SK-N-MC (cell line): ENCODE results near the gene VSTM2B.

Source experiments
- EZH2 ChIP-seq: fragments of 200-600 bp; sonication (generic); IDR thresholded peaks from one replicate; pipeline ENCODE4 v1.6.1; 2017; ENCODE audit warnings: antibody characterized with exemption
- FOXP2 ChIP-seq: optimal IDR thresholded peaks from 2 replicates; pipeline ENCODE3; 2011; ENCODE audit warnings: mild to moderate bottlenecking, moderate library complexity; ENCODE audit not compliant: insufficient read depth; ENCODE audit errors: extremely low read length, control extremely low read depth
- POLR2AphosphoS5 ChIP-seq: IDR thresholded peaks from 2 replicates; pipeline ENCODE4 v1.6.1; 2012; ENCODE audit warnings: mild to moderate bottlenecking, low read depth, low read length, borderline replicate concordance

DNA sequence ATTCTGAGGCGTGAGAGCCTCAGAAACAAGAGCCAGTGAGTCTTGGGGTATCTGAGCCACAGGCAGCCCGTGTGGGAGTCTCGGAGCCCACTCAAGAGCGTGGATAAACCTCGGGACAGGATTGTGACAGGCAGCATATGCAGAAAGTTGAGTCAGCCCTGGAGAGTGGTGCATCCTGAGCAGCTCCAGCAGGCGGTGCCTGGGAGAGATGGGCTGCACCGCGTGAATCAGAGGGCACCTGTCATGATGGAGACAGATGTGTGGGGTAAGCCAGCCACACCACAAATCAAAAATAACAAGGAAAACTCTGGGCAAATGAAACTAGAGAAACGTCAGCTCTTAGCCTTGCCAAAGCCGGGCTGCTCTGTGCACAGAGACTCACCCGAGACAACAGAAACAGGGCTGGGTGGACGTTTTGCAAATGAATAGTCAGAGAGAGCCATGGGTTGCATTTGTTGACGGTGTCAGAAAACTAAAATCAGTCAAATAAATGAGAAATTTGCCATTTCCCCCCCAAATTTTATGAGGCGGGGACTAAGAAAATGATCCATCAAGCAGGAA is 50.3 kb downstream of the VSTM2B start:
- TF ChIP-seq EZH2 (no peak), POLR2AphosphoS5 (no peak), FOXP2 (no peak)
